ENCODE measurements around the gene PATE1. TPM values are rescaled to one million over a fixed set of nuclear protein-coding genes. Genes with fewer than 3 reads are reported as not detected.

The PATE1 gene
- total RNA-seq: not detected in 2 replicates

GRCh38 chr11:125745979-125746378 lies at the start of gene PATE1:
Gene PATE1, plus strand, starts transcription at chr11:125746279. Its CDS starts 26 bp downstream, at chr11:125746305.

GRCh38 chr11:125778728-125779127 lies 32.6 kb downstream of the PATE1 start, which contains the start of gene PATE2:
Gene PATE2, minus strand, starts transcription at chr11:125778828. Its CDS starts 55 bp downstream, at chr11:125778773.

GRCh38 chr11:125787827-125788226 lies 41.7 kb downstream of the PATE1 start, which contains the start of gene PATE3:
Gene PATE3, plus strand, starts transcription at chr11:125788127. Its CDS starts 25 bp downstream, at chr11:125788152.

Other genes starting within 250 kb of the PATE1 start
- 68.0 and 90.7 TPM in 2 replicates for gene EI24, start 176.8 kb upstream of the PATE1 start, total RNA-seq
- gene STT3A, start 153.4 kb upstream of the PATE1 start, total RNA-seq: 149 and 173 TPM in 2 replicates
- gene CHEK1, start 121.1 kb upstream of the PATE1 start, total RNA-seq: 9.0 and 9.4 TPM in 2 replicates
- not detected in 2 replicates for gene ACRV1, start 65.4 kb upstream of the PATE1 start, total RNA-seq
- 0.44 TPM in 1 of 2 replicates, not detected in the other for gene PATE2, start 32.5 kb downstream of the PATE1 start, total RNA-seq
- gene PATE3, start 41.8 kb downstream of the PATE1 start, total RNA-seq: not detected in 2 replicates
- gene PATE4, start 87.0 kb downstream of the PATE1 start, total RNA-seq: not detected in 2 replicates
- 3.2 and 5.9 TPM in 2 replicates for gene HYLS1, start 141.4 kb downstream of the PATE1 start, total RNA-seq
- gene PUS3, start 156.9 kb downstream of the PATE1 start, total RNA-seq: 11.2 and 12.0 TPM in 2 replicates
- not detected in 2 replicates for gene DDX25, start 158.2 kb downstream of the PATE1 start, total RNA-seq
- not detected in 2 replicates for gene VSIG10L2, start 199.8 kb downstream of the PATE1 start, total RNA-seq